Measurements from ENCODE around the gene CASP1.

Gene CASP1

GRCh38 chr11:105022527-105022926 lies 12.4 kb downstream of the CASP1 start:
- no peak for DNase-seq
- intact Hi-C loops (cut with DNase I; ENCODE audit: low total_unique reads): no loop called here
- no peaks in the 10 kb centered on the region for H3K9me3 ChIP-seq
- H3K27ac ChIP-seq: no peak overlapping the region
- H3K36me3 ChIP-seq: no peaks in the 10 kb centered on the region
- no peaks in the 10 kb centered on the region for H3K27me3 ChIP-seq
- H3K4me1 ChIP-seq: no peaks in the 10 kb centered on the region
- TF ChIP-seq CTCF (IDR thresholded peaks at IDR 0.05): no peak
- H3K4me3 ChIP-seq: no peak overlapping the region

GRCh38 chr11:105007463-105007862 lies 27.5 kb downstream of the CASP1 start:
- H3K27me3 ChIP-seq: no peaks in the 10 kb centered on the region
- no peak for DNase-seq
- no peak for TF ChIP-seq CTCF (IDR thresholded peaks at IDR 0.05)
- H3K36me3 ChIP-seq: no peaks in the 10 kb centered on the region
- no peak overlapping the region for H3K27ac ChIP-seq
- intact Hi-C loops (cut with DNase I; ENCODE audit: low total_unique reads): no loop called here
- no peaks in the 10 kb centered on the region for H3K4me1 ChIP-seq
- no peak overlapping the region for H3K4me3 ChIP-seq
- no peaks in the 10 kb centered on the region for H3K9me3 ChIP-seq

GRCh38 chr11:105005451-105005845 lies 29.5 kb downstream of the CASP1 start:
- no peak for DNase-seq
- H3K27me3 ChIP-seq: no peaks in the 10 kb centered on the region
- no peak overlapping the region for H3K4me3 ChIP-seq
- H3K27ac ChIP-seq: no peak overlapping the region
- intact Hi-C loops (cut with DNase I; ENCODE audit: low total_unique reads): no loop called here
- no peaks in the 10 kb centered on the region for H3K36me3 ChIP-seq
- H3K4me1 ChIP-seq: no peaks in the 10 kb centered on the region
- no peaks in the 10 kb centered on the region for H3K9me3 ChIP-seq
- TF ChIP-seq CTCF (IDR thresholded peaks at IDR 0.05): no peak

- no peak for DNase-seq
- no peaks in the 10 kb centered on the region for H3K36me3 ChIP-seq
- H3K4me1 ChIP-seq: no peaks in the 10 kb centered on the region
- no peaks in the 10 kb centered on the region for H3K27me3 ChIP-seq
- no peaks in the 10 kb centered on the region for H3K9me3 ChIP-seq
- TF ChIP-seq CTCF (IDR thresholded peaks at IDR 0.05): no peak
- no peak overlapping the region for H3K4me3 ChIP-seq
- H3K27ac ChIP-seq: no peak overlapping the region
- intact Hi-C loops (cut with DNase I; ENCODE audit: low total_unique reads): no loop called here
Observed at GRCh38 chr11:105004021-105004420, 30.9 kb downstream of the CASP1 start.

GRCh38 chr11:105003151-105003550 lies 31.8 kb downstream of the CASP1 start:
- intact Hi-C loops (cut with DNase I; ENCODE audit: low total_unique reads): no loop called here
- Histone ChIP-seq H3K36me3 (no peaks in the 10 kb centered on the region), H3K4me3 (no peak overlapping the region), H3K9me3 (no peaks in the 10 kb centered on the region), H3K4me1 (no peaks in the 10 kb centered on the region), H3K27me3 (no peaks in the 10 kb centered on the region), H3K27ac (no peak overlapping the region)
- TF ChIP-seq CTCF (IDR thresholded peaks at IDR 0.05): no peak
- DNase-seq: no peak

GRCh38 chr11:105000797-105001196 lies 34.1 kb downstream of the CASP1 start:
- H3K9me3 ChIP-seq: no peaks in the 10 kb centered on the region
- H3K27ac ChIP-seq: no peak overlapping the region
- no peak overlapping the region for H3K4me3 ChIP-seq
- DNase-seq: no peak
- TF ChIP-seq CTCF (IDR thresholded peaks at IDR 0.05): peak; percentile 21 to 36
- H3K36me3 ChIP-seq: no peaks in the 10 kb centered on the region
- intact Hi-C loops (cut with DNase I; ENCODE audit: low total_unique reads): no loop called here
- no peaks in the 10 kb centered on the region for H3K27me3 ChIP-seq
- H3K4me1 ChIP-seq: no peaks in the 10 kb centered on the region

Measured in tibial artery (tissue), 4 donors.